GM12873 (cell line): ENCODE results near the gene LRRC51.

Experiments used
- CTCF ChIP-seq: IDR thresholded peaks from 2 replicates; pipeline ENCODE4 v1.5.1; 2012; ENCODE audit warnings: low read depth, mild to moderate bottlenecking, moderate library complexity, low read length, control low read depth; ENCODE audit not compliant: insufficient read depth; ENCODE audit errors: missing control alignments

The LRRC51 gene

DNA sequence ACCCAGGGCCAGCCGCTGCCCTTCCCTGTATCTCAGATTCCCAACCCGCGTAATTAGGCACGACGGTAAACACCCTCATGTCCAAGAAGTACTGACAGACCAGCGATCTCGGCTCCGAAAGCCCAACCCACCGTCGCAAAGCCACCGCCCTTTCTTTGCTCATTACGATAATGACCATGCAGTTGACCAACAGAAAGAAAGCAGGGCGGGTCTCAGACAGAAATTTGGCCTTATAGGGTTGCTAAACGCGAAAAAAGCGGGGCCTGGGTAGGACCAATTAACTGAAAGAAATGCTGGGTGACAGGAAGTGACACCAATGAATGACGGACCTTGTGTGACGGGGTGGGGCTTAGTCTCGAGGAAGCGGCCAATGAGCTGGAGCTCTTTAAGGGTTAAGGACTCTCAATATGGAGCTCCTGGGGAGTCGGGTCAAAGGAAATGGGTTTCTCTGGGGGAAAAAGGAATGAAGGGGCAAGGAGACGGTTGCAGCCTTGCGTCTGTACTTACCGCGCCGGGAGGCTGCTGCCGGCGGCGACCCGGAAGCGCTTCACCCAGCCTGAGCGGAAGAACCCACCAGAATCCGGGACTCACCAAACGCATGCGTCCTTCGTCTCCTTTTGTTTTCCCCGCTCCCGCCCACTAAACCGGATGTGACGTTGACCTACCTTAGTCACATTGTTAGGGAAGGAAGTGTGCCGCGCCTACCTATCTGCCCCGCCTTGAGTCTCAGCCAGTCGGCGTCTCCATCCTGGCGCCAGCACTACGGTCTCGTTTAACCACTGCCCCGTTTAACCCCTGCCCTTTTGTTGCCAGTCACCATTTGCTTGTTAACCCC is 31.7 kb downstream of the LRRC51 start, which contains the start of gene ANAPC15:
TSS of gene ANAPC15 (minus strand) at position 553 of the 835 bp plus-strand sequence. CDS start 1,419 bp downstream, outside the sequence.
- TF ChIP-seq CTCF: no peak

DNA sequence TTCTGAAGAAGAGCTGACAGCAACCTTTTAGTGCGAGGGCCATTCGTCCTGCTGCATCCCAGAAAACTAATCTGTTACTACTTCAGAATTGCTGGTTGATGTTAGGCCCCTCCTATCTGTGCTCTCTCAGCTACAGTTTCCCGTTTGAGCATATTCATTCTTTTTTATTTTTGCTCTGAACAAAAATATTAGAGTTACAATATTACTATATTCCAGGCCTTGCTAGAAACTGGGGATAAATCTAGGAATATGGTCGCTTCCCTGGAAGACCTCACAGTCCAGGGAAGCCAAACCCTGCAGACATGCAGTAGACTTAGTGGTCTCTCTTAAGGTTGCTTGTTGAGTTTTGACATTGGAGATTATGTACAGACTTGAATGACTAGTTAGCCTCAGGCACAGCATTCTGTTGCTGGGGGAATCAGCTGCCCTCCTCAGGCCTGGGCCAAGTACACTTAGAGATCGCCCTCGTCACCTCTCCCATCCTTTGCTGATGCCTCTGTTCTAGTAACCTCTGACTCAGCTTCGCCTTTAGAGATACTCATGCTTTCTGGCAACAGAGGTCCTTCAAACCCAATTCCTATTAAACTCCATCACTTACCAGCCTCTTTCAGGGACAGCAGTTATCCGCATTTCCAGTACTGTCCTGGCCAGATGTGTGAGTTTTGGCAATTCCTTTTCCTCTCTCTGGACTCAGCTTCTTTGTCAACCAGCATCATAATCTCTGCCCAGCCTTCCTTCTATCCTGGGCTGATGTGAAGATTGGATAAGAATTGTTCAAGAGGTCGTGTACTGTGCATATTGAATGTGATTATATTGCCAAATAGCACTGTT is 32.5 kb downstream of the LRRC51 start:
- no peak for TF ChIP-seq CTCF

DNA sequence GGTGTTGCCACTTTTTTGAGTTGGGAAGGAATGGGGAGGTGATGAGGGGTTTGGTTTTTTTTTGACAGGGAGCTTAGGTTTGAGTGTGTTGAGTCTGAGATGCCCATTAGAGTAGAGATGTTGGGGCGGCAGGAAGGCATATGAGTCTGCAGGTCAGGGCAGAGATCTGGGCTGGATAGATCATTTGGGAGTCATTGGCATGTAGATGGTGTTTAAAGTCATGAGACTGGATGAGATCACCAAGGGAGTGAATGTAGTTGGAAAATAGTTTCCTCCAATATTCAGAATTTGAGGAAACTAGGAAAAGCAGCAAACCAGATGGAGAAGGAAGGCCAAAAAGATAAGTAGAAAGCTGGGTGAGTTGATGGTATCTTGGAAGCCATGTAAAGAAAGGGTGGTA is 33.9 kb downstream of the LRRC51 start:
- no peak for TF ChIP-seq CTCF

DNA sequence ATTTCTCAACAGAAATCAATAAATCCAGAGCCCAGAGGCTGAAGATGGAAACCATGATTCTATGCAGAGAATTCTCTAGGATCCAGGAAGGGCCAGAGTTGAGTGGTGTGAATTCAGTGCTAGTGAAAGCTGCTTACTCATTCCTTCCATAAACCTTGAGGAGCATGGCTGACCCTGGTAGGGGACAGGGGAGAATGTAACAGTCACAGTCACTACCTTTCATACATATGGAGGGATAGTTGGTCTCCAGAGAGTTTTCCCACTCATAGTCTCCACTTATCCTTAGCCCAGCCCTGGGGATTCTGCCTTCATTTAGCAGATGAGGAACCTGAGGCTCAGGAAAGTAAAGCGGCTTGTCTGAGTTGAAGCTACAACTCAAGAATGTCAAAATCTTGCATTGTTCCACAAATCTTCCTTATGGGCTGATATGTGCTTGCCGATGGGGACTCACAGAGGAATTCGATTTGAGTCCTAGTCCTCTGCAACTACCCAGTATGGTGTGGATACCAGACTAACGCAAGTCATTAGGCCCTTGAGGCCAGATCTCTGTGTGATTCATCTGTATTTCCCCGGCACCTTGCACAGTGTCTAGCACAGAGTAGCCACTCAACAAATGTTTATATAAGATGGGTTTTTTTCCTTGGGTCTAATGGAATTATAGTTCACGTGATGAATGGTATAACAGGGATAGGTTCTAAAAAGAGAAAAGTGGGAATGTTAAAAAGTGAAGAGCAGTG is 35.5 kb downstream of the LRRC51 start:
- no peak for TF ChIP-seq CTCF

DNA sequence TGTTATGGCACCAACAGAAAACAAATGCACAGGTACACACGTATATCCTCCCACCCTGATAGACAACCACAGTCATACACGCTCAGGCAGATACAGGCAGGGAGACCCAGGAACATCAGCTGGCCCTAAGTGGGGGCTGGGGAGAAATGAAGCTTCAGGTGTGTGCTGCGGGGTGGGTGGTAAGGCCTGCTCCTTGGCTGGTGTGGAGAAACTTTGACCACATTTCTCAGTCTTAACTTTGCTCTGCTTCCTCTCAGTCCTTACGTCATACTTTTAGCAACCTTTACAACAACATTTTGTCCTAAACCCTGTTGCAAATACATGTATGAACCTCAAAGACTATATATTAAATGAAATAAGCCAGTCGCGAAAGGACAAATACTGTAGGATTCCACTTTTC is 38.5 kb downstream of the LRRC51 start:
- no peak for TF ChIP-seq CTCF

GRCh38 chr11:72120930-72121329 is 40.3 kb downstream of the LRRC51 start:
- no peak for TF ChIP-seq CTCF
